Panc1 (cell line): Measurements from ENCODE around the gene OR14J1. TPM values are rescaled to one million over a fixed set of nuclear protein-coding genes. Genes with fewer than 3 reads are reported as not detected.
"Not testable (repeated sequence)": the region's sequence is repeated elsewhere in the genome, so short reads cannot be mapped to it uniquely, and the experiment has no call there.

ENCODE experiments used
- ATAC-seq: fragments of 200-7000 bp; cut with Tn5 transposase; 2 replicates; pipeline ENCODE4 v1.9.1; 2020; ENCODE audit warnings: mild to moderate bottlenecking, moderate library complexity
- BruUV-seq: library from RNA; stranded (reverse); fragments of 400-500 nt; replicated peaks from 2 replicates; lab custom pipeline; 2021; lab: Mats Ljungman, UMichigan
- CTCF ChIA-PET: fragments of 300-600 bp; sonication (Branson Sonifier 250); formaldehyde crosslinking; loops from one replicate; lab custom pipeline; 2022; ENCODE audit warnings: antibody characterized with exemption; lab: Charles Lee
- POLR2A ChIA-PET: fragments of 300-600 bp; sonication (Branson Sonifier 250); formaldehyde crosslinking; loops from one replicate; lab custom pipeline; 2022; ENCODE audit warnings: antibody characterized with exemption; lab: Charles Lee
- DNase-seq: peaks from one replicate; pipeline ENCODE4 v3.0.0-alpha.2; 2010; ENCODE audit warnings: low read depth, low spot score
- H3K27ac ChIP-seq: 2 replicates; pipeline ENCODE4 v1.5.1; 2011; ENCODE audit warnings: mild to moderate bottlenecking, low read length, inconsistent platforms
- H3K27me3 ChIP-seq: fragments of 200-500 bp; sonication (Bioruptor generic); 2 replicates; pipeline ENCODE4 v1.6.0; 2014; ENCODE audit warnings: low read length, inconsistent platforms; ENCODE audit not compliant: control insufficient read depth, insufficient read depth
- H3K36me3 ChIP-seq: fragments of 200-500 bp; sonication (Bioruptor generic); 2 replicates; pipeline ENCODE4 v1.5.1; 2014; ENCODE audit warnings: inconsistent platforms, mild to moderate bottlenecking, low read length, moderate library complexity; ENCODE audit not compliant: control insufficient read depth, insufficient read depth
- H3K4me1 ChIP-seq: 2 replicates; pipeline ENCODE4 v1.5.1; 2011; ENCODE audit warnings: inconsistent platforms, mild to moderate bottlenecking, low read length, moderate library complexity; ENCODE audit not compliant: control insufficient read depth, insufficient read depth
- H3K4me3 ChIP-seq, 2 experiments: 2 replicates each; pipeline ENCODE4 v1.5.1; 2011 to 2012; ENCODE audit warnings: low read depth in 2 of 2, low read length in 2 of 2, mild to moderate bottlenecking in 2 of 2, inconsistent platforms in 1 of 2, moderate library complexity in 1 of 2
- H3K9me3 ChIP-seq: fragments of 200-500 bp; sonication (Bioruptor generic); 2 replicates; pipeline ENCODE4 v1.5.1; 2014; ENCODE audit warnings: low read depth, mild to moderate bottlenecking, inconsistent platforms, low read length, moderate library complexity; ENCODE audit not compliant: control insufficient read depth, insufficient read depth
- POLR2AphosphoS5 ChIP-seq: IDR thresholded peaks from 2 replicates; pipeline ENCODE4 v1.6.1; 2012; ENCODE audit warnings: mild to moderate bottlenecking, low read depth, low read length, moderate library complexity
- SIN3A ChIP-seq: IDR thresholded peaks from 2 replicates; pipeline ENCODE4 v1.6.1; 2012; ENCODE audit warnings: low read depth, mild to moderate bottlenecking, low read length, moderate library complexity, borderline replicate concordance; ENCODE audit not compliant: insufficient read depth
- TCF7L2 ChIP-seq: IDR thresholded peaks from 2 replicates; pipeline ENCODE4 v1.6.1; 2011; ENCODE audit warnings: mild to moderate bottlenecking, low read depth, low read length, inconsistent platforms
- in situ Hi-C: cut with HindIII; loops from 2 replicates; pipeline ENCODE4 v1.10.0; 2016; ENCODE audit warnings: low sequenced_read_pairs, low pct_unique_long_range_greater_than_20kb
- intact Hi-C: fragments of 100-400 bp; cut with micrococcal nuclease; formaldehyde crosslinking; loops from one replicate; pipeline ENCODE4 v1.10.0; 2022; ENCODE audit not compliant: unreplicated experiment
- total RNA-seq: library from RNA; stranded (reverse); gene quantifications from one replicate; pipeline ENCODE4 v1.2.1, GENCODE V29; 2021; ENCODE audit not compliant: unreplicated experiment
- TF ChIP-seq, protein P1 (sequence below): fragments of 450-650 bp; IDR thresholded peaks from 2 replicates; pipeline ENCODE4 v1.5.1; 2017; ENCODE audit warnings: mild to moderate bottlenecking
- TF ChIP-seq, protein P2 (sequence below), 2 experiments: IDR thresholded peaks; 2 replicates each; pipeline ENCODE4 v1.6.1; 2011 to 2012; ENCODE audit warnings: low read depth in 2 of 2, control low read depth in 1 of 2, low read length in 1 of 2, mild to moderate bottlenecking in 1 of 2, moderate library complexity in 1 of 2; ENCODE audit not compliant: insufficient read depth in 1 of 2

Gene OR14J1
- total RNA-seq, 1 experiment from 2014 or later: not detected

- H3K27ac ChIP-seq: no peak overlapping the region
- ATAC-seq (no peak), DNase-seq (no peak)
- ChIA-PET CTCF (no interaction called here), POLR2A (interaction anchor here (0.6 kb wide), 1 partner anchor 169 kb away, joined by 3 read pairs; no protein-coding TSS in a partner anchor)
- H3K4me3 ChIP-seq: no peak overlapping the region
- no peaks in the 10 kb centered on the region for H3K9me3 ChIP-seq
- no peak for TF ChIP-seq POLR2AphosphoS5
- no peak for TF ChIP-seq SIN3A
- TF ChIP-seq TCF7L2: no peak
- TF ChIP-seq, protein P1, sequence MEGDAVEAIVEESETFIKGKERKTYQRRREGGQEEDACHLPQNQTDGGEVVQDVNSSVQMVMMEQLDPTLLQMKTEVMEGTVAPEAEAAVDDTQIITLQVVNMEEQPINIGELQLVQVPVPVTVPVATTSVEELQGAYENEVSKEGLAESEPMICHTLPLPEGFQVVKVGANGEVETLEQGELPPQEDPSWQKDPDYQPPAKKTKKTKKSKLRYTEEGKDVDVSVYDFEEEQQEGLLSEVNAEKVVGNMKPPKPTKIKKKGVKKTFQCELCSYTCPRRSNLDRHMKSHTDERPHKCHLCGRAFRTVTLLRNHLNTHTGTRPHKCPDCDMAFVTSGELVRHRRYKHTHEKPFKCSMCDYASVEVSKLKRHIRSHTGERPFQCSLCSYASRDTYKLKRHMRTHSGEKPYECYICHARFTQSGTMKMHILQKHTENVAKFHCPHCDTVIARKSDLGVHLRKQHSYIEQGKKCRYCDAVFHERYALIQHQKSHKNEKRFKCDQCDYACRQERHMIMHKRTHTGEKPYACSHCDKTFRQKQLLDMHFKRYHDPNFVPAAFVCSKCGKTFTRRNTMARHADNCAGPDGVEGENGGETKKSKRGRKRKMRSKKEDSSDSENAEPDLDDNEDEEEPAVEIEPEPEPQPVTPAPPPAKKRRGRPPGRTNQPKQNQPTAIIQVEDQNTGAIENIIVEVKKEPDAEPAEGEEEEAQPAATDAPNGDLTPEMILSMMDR: no peak
- TF ChIP-seq, protein P2, sequence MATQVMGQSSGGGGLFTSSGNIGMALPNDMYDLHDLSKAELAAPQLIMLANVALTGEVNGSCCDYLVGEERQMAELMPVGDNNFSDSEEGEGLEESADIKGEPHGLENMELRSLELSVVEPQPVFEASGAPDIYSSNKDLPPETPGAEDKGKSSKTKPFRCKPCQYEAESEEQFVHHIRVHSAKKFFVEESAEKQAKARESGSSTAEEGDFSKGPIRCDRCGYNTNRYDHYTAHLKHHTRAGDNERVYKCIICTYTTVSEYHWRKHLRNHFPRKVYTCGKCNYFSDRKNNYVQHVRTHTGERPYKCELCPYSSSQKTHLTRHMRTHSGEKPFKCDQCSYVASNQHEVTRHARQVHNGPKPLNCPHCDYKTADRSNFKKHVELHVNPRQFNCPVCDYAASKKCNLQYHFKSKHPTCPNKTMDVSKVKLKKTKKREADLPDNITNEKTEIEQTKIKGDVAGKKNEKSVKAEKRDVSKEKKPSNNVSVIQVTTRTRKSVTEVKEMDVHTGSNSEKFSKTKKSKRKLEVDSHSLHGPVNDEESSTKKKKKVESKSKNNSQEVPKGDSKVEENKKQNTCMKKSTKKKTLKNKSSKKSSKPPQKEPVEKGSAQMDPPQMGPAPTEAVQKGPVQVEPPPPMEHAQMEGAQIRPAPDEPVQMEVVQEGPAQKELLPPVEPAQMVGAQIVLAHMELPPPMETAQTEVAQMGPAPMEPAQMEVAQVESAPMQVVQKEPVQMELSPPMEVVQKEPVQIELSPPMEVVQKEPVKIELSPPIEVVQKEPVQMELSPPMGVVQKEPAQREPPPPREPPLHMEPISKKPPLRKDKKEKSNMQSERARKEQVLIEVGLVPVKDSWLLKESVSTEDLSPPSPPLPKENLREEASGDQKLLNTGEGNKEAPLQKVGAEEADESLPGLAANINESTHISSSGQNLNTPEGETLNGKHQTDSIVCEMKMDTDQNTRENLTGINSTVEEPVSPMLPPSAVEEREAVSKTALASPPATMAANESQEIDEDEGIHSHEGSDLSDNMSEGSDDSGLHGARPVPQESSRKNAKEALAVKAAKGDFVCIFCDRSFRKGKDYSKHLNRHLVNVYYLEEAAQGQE (IDR thresholded peaks at IDR 0.05; ENCODE audit: insufficient read depth in 1 of 2, low read depth in 2 of 2, low read length in 1 of 2): no peak
- intact Hi-C loops (no loop called here), in situ Hi-C loops (no loop called here)
- peaks cover 2% of the 10 kb centered on the region; the same call in 1 of the 2 replicates for H3K27me3 ChIP-seq
- no peaks in the 10 kb centered on the region for H3K4me1 ChIP-seq
- H3K36me3 ChIP-seq: no peaks in the 10 kb centered on the region; the same call in 1 of the 2 replicates
- no TSS peak for BruUV-seq
Observed at GRCh38 chr6:29319931-29320330, 18.4 kb downstream of the OR14J1 start.

DNA sequence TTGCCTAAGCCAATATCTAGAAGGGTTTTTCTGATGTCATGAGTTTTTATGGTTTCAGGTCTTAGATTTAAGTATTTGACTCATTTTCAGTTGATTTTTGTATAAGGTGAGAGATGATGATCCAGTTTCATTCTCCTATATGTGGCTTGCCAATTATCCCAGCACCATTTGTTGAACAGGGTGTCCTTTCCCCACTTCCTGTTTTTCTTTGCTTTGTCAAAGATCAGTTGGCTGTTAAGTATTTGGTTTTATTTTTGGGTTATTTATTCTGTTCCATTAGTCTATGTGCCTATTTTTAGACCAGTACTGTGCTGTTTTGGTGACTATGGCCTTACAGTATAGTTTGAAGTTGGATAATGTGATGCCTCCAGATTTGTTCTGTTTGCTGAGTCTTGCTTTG is 21.8 kb downstream of the OR14J1 start:
- CTCF ChIA-PET: not testable (repeated sequence)

GRCh38 chr6:29325777-29326176 is 24.3 kb downstream of the OR14J1 start:
- POLR2A ChIA-PET: no interaction called here
- H3K9me3 ChIP-seq: no peaks in the 10 kb centered on the region
- no peaks in the 10 kb centered on the region for H3K4me1 ChIP-seq
- no peaks in the 10 kb centered on the region for H3K27me3 ChIP-seq
- TF ChIP-seq, protein P2 (IDR thresholded peaks at IDR 0.05; ENCODE audit: insufficient read depth in 1 of 2, low read depth in 2 of 2, low read length in 1 of 2): no peak
- TF ChIP-seq, protein P1: no peak
- TF ChIP-seq POLR2AphosphoS5 (no peak), SIN3A (no peak), TCF7L2 (no peak)
- no peak overlapping the region for H3K27ac ChIP-seq
- DNase-seq: no peak
- H3K4me3 ChIP-seq: no peak overlapping the region
- ATAC-seq: no peak
- CTCF ChIA-PET: no interaction called here
- intact Hi-C loops (no loop called here), in situ Hi-C loops (no loop called here)
- BruUV-seq: no TSS peak
- H3K36me3 ChIP-seq: no peaks in the 10 kb centered on the region; the same call in 1 of the 2 replicates

More for the DNA sequence above, 21.8 kb downstream of the OR14J1 start:
- H3K4me1 ChIP-seq, H3K27ac ChIP-seq, DNase-seq, H3K27me3 ChIP-seq, H3K9me3 ChIP-seq, H3K4me3 ChIP-seq, H3K36me3 ChIP-seq, in situ Hi-C loops, ATAC-seq, BruUV-seq, POLR2A ChIA-PET, intact Hi-C loops: not testable (repeated sequence)
